Lower lobe of right lung (tissue), 2 donors: ENCODE data around the gene SLC4A4. TPM values are rescaled to one million over a fixed set of nuclear protein-coding genes. Genes with fewer than 3 reads are reported as not detected.

ENCODE experiments used
- ATAC-seq, 2 donors: fragments of 200-7000 bp; cut with Tn5 transposase; one replicate each; pipeline ENCODE4 v1.9.1; 2020 to 2022; ENCODE audit warnings: mild to moderate bottlenecking in 2 of 2, moderate library complexity in 2 of 2
- DNase-seq: peaks from one replicate; pipeline ENCODE4 v3.0.0-alpha.2; 2020
- H3K27ac ChIP-seq: fragments of 200-600 bp; one replicate; pipeline ENCODE4 v1.8.0; 2022
- H3K27me3 ChIP-seq: fragments of 200-600 bp; one replicate; pipeline ENCODE4 v1.8.0; 2022; ENCODE audit warnings: low read depth
- H3K36me3 ChIP-seq: fragments of 200-600 bp; one replicate; pipeline ENCODE4 v1.8.0; 2022; ENCODE audit warnings: mild to moderate bottlenecking
- H3K4me1 ChIP-seq: fragments of 200-600 bp; one replicate; pipeline ENCODE4 v1.8.0; 2022
- H3K4me3 ChIP-seq: fragments of 200-600 bp; one replicate; pipeline ENCODE4 v1.8.0; 2022; ENCODE audit warnings: mild to moderate bottlenecking
- H3K9me3 ChIP-seq: fragments of 200-600 bp; one replicate; pipeline ENCODE4 v1.8.0; 2022
- CTCF ChIP-seq: fragments of 200-600 bp; IDR thresholded peaks from one replicate; pipeline ENCODE4 v1.8.0; 2022; ENCODE audit warnings: antibody characterized with exemption, mild to moderate bottlenecking
- intact Hi-C: fragments of 100-400 bp; cut with DNase I; formaldehyde crosslinking; loops from one replicate; pipeline ENCODE4 v1.11.0; 2022
- total RNA-seq: library from RNA; stranded (reverse); fragmentation: NEBNext Ultra II Directional; extraction: Animal tissue kit (Norgen Biotek cat#: 25700); gene quantifications from one replicate; pipeline ENCODE4 v1.2.1, GENCODE V29; 2021
- donor health status: DM: no; HTN: yes; CAD: no; lungs with severe emphysema.

The SLC4A4 gene
- total RNA-seq, 1 donor from 2014 or later, result 18.8 TPM

- Histone ChIP-seq H3K27me3 (no peaks in the 10 kb centered on the region), H3K27ac (no peak overlapping the region), H3K9me3 (no peaks in the 10 kb centered on the region), H3K4me1 (no peaks in the 10 kb centered on the region), H3K4me3 (no peak overlapping the region), H3K36me3 (no peaks in the 10 kb centered on the region)
- DNase-seq (no peak), ATAC-seq (no peak)
- no peak for TF ChIP-seq CTCF
- intact Hi-C loops, result no loop called here
These were observed 215.2 kb downstream of the SLC4A4 start for GRCh38 chr4:71554025-71554424.

- no peak for TF ChIP-seq CTCF
These were observed 219.4 kb downstream of the SLC4A4 start for GRCh38 chr4:71558248-71558647.

DNA sequence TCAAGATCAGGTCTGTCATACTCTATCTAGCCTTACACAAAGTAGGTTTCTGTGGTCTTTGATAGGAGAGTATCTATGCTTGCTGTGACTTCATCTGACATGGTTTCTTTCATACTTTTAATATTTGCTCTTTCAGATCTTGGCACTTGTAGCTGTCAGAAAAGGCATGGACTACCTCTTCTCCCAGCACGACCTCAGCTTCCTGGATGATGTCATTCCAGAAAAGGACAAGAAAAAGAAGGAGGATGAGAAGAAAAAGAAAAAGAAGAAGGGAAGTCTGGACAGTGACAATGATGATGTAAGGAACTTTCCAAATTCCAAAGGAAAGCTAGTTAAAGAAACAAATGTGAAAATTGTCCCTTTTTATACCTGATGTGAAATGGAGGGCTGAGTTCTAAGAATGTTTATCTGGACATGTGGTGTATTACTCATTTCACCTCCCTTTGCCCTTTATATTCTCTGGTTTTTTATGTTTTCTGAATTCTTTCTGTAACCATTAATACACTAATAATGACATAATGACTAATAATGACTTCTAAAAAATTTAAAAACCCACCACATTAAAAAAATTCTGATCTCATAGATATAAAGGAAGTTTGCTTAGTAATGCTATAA lies 221.2 kb downstream of the SLC4A4 start:
- H3K27ac ChIP-seq, result no peak overlapping the region
- DNase-seq, result no peak
- H3K4me1 ChIP-seq, result no peaks in the 10 kb centered on the region
- H3K4me3 ChIP-seq, result no peak overlapping the region
- no peaks in the 10 kb centered on the region for H3K27me3 ChIP-seq
- no peak for ATAC-seq
- no peak for TF ChIP-seq CTCF
- H3K36me3 ChIP-seq, result no peaks in the 10 kb centered on the region
- no peaks in the 10 kb centered on the region for H3K9me3 ChIP-seq
- intact Hi-C loops, result no loop called here

More at GRCh38 chr4:71558248-71558647, 219.4 kb downstream of the SLC4A4 start:
- Histone ChIP-seq H3K4me1 (no peaks in the 10 kb centered on the region), H3K4me3 (no peak overlapping the region), H3K27ac (no peak overlapping the region), H3K36me3 (no peaks in the 10 kb centered on the region), H3K27me3 (no peaks in the 10 kb centered on the region), H3K9me3 (no peaks in the 10 kb centered on the region)
- intact Hi-C loops, result no loop called here
- no peak for DNase-seq
- no peak for ATAC-seq

GRCh38 chr4:71564775-71565174 lies 226.0 kb downstream of the SLC4A4 start:
- H3K36me3 ChIP-seq, result no peaks in the 10 kb centered on the region
- intact Hi-C loops, result no loop called here
- no peak overlapping the region for H3K27ac ChIP-seq
- H3K4me3 ChIP-seq, result no peak overlapping the region
- no peaks in the 10 kb centered on the region for H3K27me3 ChIP-seq
- H3K4me1 ChIP-seq, result no peaks in the 10 kb centered on the region
- DNase-seq, result no peak
- TF ChIP-seq CTCF, result no peak
- no peaks in the 10 kb centered on the region for H3K9me3 ChIP-seq
- no peak for ATAC-seq

DNA sequence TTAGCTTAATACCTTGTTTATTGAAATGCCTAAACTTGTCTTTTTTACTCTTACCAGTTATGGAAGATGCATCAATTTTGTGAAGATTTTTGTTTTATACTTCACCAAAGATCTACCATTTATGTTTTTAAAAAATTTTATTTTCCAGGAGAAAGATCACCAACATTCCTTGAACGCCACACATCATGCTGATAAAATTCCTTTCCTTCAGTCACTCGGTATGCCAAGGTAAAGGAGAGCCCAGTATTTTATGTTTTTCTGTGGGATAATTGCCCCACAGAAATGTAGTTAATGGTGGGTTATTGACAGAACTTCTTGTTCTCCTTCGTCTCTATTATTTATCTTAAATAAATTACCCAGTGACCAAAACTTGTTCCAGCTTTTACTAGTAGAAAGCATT lies 228.0 kb downstream of the SLC4A4 start:
- no peaks in the 10 kb centered on the region for H3K9me3 ChIP-seq
- no peak for ATAC-seq
- no peak overlapping the region for H3K4me3 ChIP-seq
- DNase-seq, result no peak
- no peaks in the 10 kb centered on the region for H3K36me3 ChIP-seq
- H3K4me1 ChIP-seq, result no peaks in the 10 kb centered on the region
- no peak overlapping the region for H3K27ac ChIP-seq
- H3K27me3 ChIP-seq, result no peaks in the 10 kb centered on the region
- TF ChIP-seq CTCF, result no peak
- intact Hi-C loops, result no loop called here
